PC-3 (cell line): ENCODE measurements around the gene MAPK8. TPM values are rescaled to one million over a fixed set of nuclear protein-coding genes. Genes with fewer than 3 reads are reported as not detected.

Experiments
- ATAC-seq: fragments of 200-7000 bp; cut with Tn5 transposase; 2 replicates; pipeline ENCODE4 v1.9.1; 2020; ENCODE audit warnings: mild to moderate bottlenecking, moderate library complexity
- BruUV-seq: library from RNA; stranded (reverse); fragments of 400-500 nt; replicated peaks from 2 replicates; lab custom pipeline; 2021; lab: Mats Ljungman, UMichigan
- CTCF ChIA-PET: fragments of 300-600 bp; sonication (Branson Sonifier 250); formaldehyde crosslinking; loops from one replicate; lab custom pipeline; 2022; ENCODE audit warnings: antibody characterized with exemption; lab: Charles Lee
- POLR2A ChIA-PET: fragments of 300-600 bp; sonication (Branson Sonifier 250); formaldehyde crosslinking; loops from one replicate; lab custom pipeline; 2022; ENCODE audit warnings: antibody characterized with exemption; ENCODE audit not compliant: unreplicated experiment; lab: Charles Lee
- DNase-seq: peaks from one replicate; pipeline ENCODE4 v3.0.0-alpha.2; 2015
- H2AFZ ChIP-seq: fragments of 300-600 bp; sonication (generic); 2 replicates; pipeline ENCODE4 v1.6.0; 2016; ENCODE audit warnings: antibody characterized with exemption, low read length
- H3F3A ChIP-seq: fragments of 300-600 bp; sonication (generic); one replicate; pipeline ENCODE4 v1.6.0; 2017; ENCODE audit warnings: antibody characterized with exemption, low read length, control low read depth, mild to moderate bottlenecking; ENCODE audit not compliant: unreplicated experiment
- H3K27ac ChIP-seq: fragments of 300-600 bp; sonication (generic); 2 replicates; pipeline ENCODE4 v1.5.1; 2016; ENCODE audit warnings: mild to moderate bottlenecking, low read length
- H3K27me3 ChIP-seq: fragments of 300-600 bp; sonication (generic); 2 replicates; pipeline ENCODE4 v1.6.1; 2016; ENCODE audit warnings: low read length, mixed read lengths
- H3K36me3 ChIP-seq: fragments of 300-600 bp; sonication (generic); 2 replicates; pipeline ENCODE4 v1.6.1; 2016; ENCODE audit warnings: low read depth, mixed run types, low read length, mixed read lengths
- H3K4me1 ChIP-seq: fragments of 300-600 bp; sonication (generic); 2 replicates; pipeline ENCODE4 v1.5.1; 2016; ENCODE audit warnings: low read length; ENCODE audit not compliant: insufficient read depth
- H3K4me2 ChIP-seq: fragments of 300-600 bp; sonication (generic); 2 replicates; pipeline ENCODE4 v1.6.0; 2016; ENCODE audit warnings: low read length
- H3K4me3 ChIP-seq: fragments of 300-600 bp; sonication (generic); 2 replicates; pipeline ENCODE4 v1.5.1; 2016; ENCODE audit warnings: mild to moderate bottlenecking, low read length, mixed read lengths
- H3K79me2 ChIP-seq: fragments of 300-600 bp; sonication (generic); 2 replicates; pipeline ENCODE4 v1.6.1; 2017; ENCODE audit warnings: low read length, mixed read lengths
- H3K9ac ChIP-seq: fragments of 300-600 bp; sonication (generic); 2 replicates; pipeline ENCODE4 v1.6.0; 2016; ENCODE audit warnings: mild to moderate bottlenecking, low read length
- H3K9me2 ChIP-seq: fragments of 300-600 bp; sonication (generic); replicated peaks from 2 replicates; pipeline ENCODE4 v1.6.1; 2016; ENCODE audit warnings: mixed run types, low read length, mixed read lengths
- H3K9me3 ChIP-seq: fragments of 300-600 bp; sonication (generic); 2 replicates; pipeline ENCODE4 v1.6.1; 2016; ENCODE audit warnings: low read length, mixed read lengths
- H4K20me1 ChIP-seq: fragments of 300-600 bp; sonication (generic); 2 replicates; pipeline ENCODE4 v1.6.1; 2016; ENCODE audit warnings: low read length, mixed read lengths
- CTCF ChIP-seq: fragments of 300-600 bp; sonication (generic); conservative IDR thresholded peaks from 2 replicates; pipeline ENCODE4 v1.5.1; 2017; ENCODE audit warnings: antibody characterized with exemption, low read depth, mild to moderate bottlenecking, low read length
- EZH2 ChIP-seq: fragments of 300-600 bp; sonication (generic); IDR thresholded peaks from one replicate; pipeline ENCODE4 v1.6.1; 2017; ENCODE audit warnings: antibody characterized with exemption, mild to moderate bottlenecking, low read length; ENCODE audit not compliant: unreplicated experiment
- EZH2phosphoT487 ChIP-seq: fragments of 300-600 bp; sonication (generic); IDR thresholded peaks from 2 replicates; pipeline ENCODE4 v1.6.1; 2018; ENCODE audit warnings: mild to moderate bottlenecking, antibody characterized with exemption, low read length, borderline replicate concordance
- intact Hi-C: fragments of 100-400 bp; cut with micrococcal nuclease; formaldehyde crosslinking; loops from 2 replicates; pipeline ENCODE4 v1.9.0; 2023
- total RNA-seq: library from RNA; depleted of rRNA; stranded (reverse); fragments of >200 nt; gene quantifications from 2 replicates; pipeline ENCODE4 v1.2.3, GENCODE V29; 2014

Gene MAPK8
- total RNA-seq, 1 experiment from 2014 or later = 26.6 TPM

GRCh38 chr10:48464121-48464870 is 157.8 kb downstream of the MAPK8 start:
- H3K36me3 ChIP-seq = no peaks in the 10 kb centered on the region
- no peak overlapping the region for H3K4me2 ChIP-seq
- H3K27me3 ChIP-seq = peaks cover 4% of the 10 kb centered on the region; the same call in 1 of the 2 replicates
- no peak for ATAC-seq
- POLR2A ChIA-PET = no interaction called here
- H3K9me3 ChIP-seq = no peaks in the 10 kb centered on the region
- no peaks in the 10 kb centered on the region for H3K79me2 ChIP-seq
- no peak overlapping the region for H3K9ac ChIP-seq
- TF ChIP-seq EZH2 = no peak
- TF ChIP-seq CTCF = no peak
- TF ChIP-seq EZH2phosphoT487 = no peak
- H4K20me1 ChIP-seq = no peaks in the 10 kb centered on the region
- no peak overlapping the region for H3K27ac ChIP-seq
- CTCF ChIA-PET = interaction anchor here (0.6 kb wide), 1 partner anchor 192 kb away, joined by 5 read pairs; no protein-coding TSS in a partner anchor
- no TSS peak for BruUV-seq
- H3K9me2 ChIP-seq = no peaks in the 10 kb centered on the region
- H3F3A ChIP-seq = no peaks in the 10 kb centered on the region
- H3K4me1 ChIP-seq = no peaks in the 10 kb centered on the region
- intact Hi-C loops = no loop called here
- H2AFZ ChIP-seq = no peak overlapping the region
- H3K4me3 ChIP-seq = no peak overlapping the region
- no peak for DNase-seq

GRCh38 chr10:48464871-48465736 is 158.6 kb downstream of the MAPK8 start:
- TF ChIP-seq EZH2 (no peak), EZH2phosphoT487 (no peak), CTCF (no peak)
- Histone ChIP-seq H3K4me1 (no peaks in the 10 kb centered on the region), H3K27ac (no peak overlapping the region), H3K4me3 (no peak overlapping the region), H3K9me3 (no peaks in the 10 kb centered on the region), H3K79me2 (no peaks in the 10 kb centered on the region), H4K20me1 (no peaks in the 10 kb centered on the region), H2AFZ (no peak overlapping the region), H3K9me2 (no peaks in the 10 kb centered on the region), H3K9ac (no peak overlapping the region), H3K36me3 (no peaks in the 10 kb centered on the region), H3K4me2 (no peak overlapping the region), H3K27me3 (peaks cover 4% of the 10 kb centered on the region; the same call in 1 of the 2 replicates), H3F3A (no peaks in the 10 kb centered on the region)
- ATAC-seq (no peak), DNase-seq (no peak)
- no TSS peak for BruUV-seq
- POLR2A ChIA-PET = no interaction called here
- CTCF ChIA-PET = interaction anchor here (0.6 kb wide), 1 partner anchor 191 kb away, joined by 5 read pairs; no protein-coding TSS in a partner anchor
- intact Hi-C loops = no loop called here
